GM21423 (cell line): Measurements from ENCODE around the gene LPXN.
A peak's percentile ranks its signal among the peaks of the same experiment; 100 is the strongest.

ENCODE experiments used
- ATAC-seq: cut with Tn5 transposase; IDR thresholded peaks from one replicate; pipeline ENCODE4 v1.9.1; 2021; ENCODE audit warnings: mild to moderate bottlenecking, moderate library complexity; ENCODE audit not compliant: unreplicated experiment

LPXN gene

GRCh38 chr11:58575377-58576020 lies at the start of gene LPXN:
Gene LPXN, minus strand, starts transcription at chr11:58575856. Its CDS starts 84 bp downstream, at chr11:58575772.
- ATAC-seq = no peak

GRCh38 chr11:58625086-58625485 lies 49.4 kb upstream of the LPXN start:
- no peak for ATAC-seq

GRCh38 chr11:58622344-58622743 lies 46.7 kb upstream of the LPXN start, which contains the start of gene CNTF:
Gene CNTF, plus strand, starts transcription at chr11:58622665. Its CDS starts 88 bp downstream, at chr11:58622753.
- no peak for ATAC-seq

- peak; percentile 51 for ATAC-seq
These were observed 46.1 kb upstream of the LPXN start for GRCh38 chr11:58621586-58622262.

- ATAC-seq = no peak
These were observed 42.4 kb upstream of the LPXN start for GRCh38 chr11:58617976-58618557.

GRCh38 chr11:58616594-58616993 lies 40.9 kb upstream of the LPXN start:
- ATAC-seq = no peak

- no peak for ATAC-seq
These were observed 39.9 kb upstream of the LPXN start for GRCh38 chr11:58615559-58615958.

- ATAC-seq = no peak
These were observed 37.6 kb upstream of the LPXN start for GRCh38 chr11:58613228-58613627.

- ATAC-seq = no peak
These were observed 34.1 kb upstream of the LPXN start for GRCh38 chr11:58609723-58610122.

GRCh38 chr11:58608331-58608730 lies 32.7 kb upstream of the LPXN start:
- ATAC-seq = no peak

- no peak for ATAC-seq
These were observed 31.5 kb upstream of the LPXN start for GRCh38 chr11:58606930-58607714.

- no peak for ATAC-seq
These were observed 24.9 kb upstream of the LPXN start for GRCh38 chr11:58600510-58600909.

GRCh38 chr11:58597486-58598144 lies 22.0 kb upstream of the LPXN start:
- ATAC-seq = no peak

GRCh38 chr11:58596621-58597020 lies 21.0 kb upstream of the LPXN start:
- ATAC-seq = no peak

- ATAC-seq = no peak
These were observed 19.2 kb upstream of the LPXN start for GRCh38 chr11:58594826-58595225.

GRCh38 chr11:58592760-58593472 lies 17.3 kb upstream of the LPXN start:
- no peak for ATAC-seq

- ATAC-seq = no peak
These were observed 16.0 kb upstream of the LPXN start for GRCh38 chr11:58591659-58592058.

GRCh38 chr11:58586998-58587397 lies 11.3 kb upstream of the LPXN start:
- ATAC-seq = no peak

GRCh38 chr11:58582437-58582836 lies 6.8 kb upstream of the LPXN start:
- no peak for ATAC-seq

- no peak for ATAC-seq
These were observed 4.7 kb upstream of the LPXN start for GRCh38 chr11:58580311-58580710.
